AG04449 (cell line): ENCODE measurements around the gene WFDC8.

ENCODE experiments used
- CTCF ChIA-PET: fragments of 350-600 bp; formaldehyde crosslinking; extraction: SDS; loops from one replicate; lab custom pipeline; 2021; ENCODE audit warnings: antibody characterized with exemption; lab: Yijun Ruan, JAX
- POLR2A ChIA-PET: fragments of 400-600, 350-600 bp; formaldehyde crosslinking; extraction: SDS; loops from one replicate; lab custom pipeline; 2020; ENCODE audit warnings: antibody characterized with exemption, inconsistent platforms; lab: Yijun Ruan, JAX
- DNase-seq: peaks from one replicate; pipeline ENCODE4 v3.0.0-alpha.2; 2010; ENCODE audit warnings: low read depth, low spot score
- H3K4me3 ChIP-seq: 2 replicates; pipeline ENCODE4 v1.5.1; 2011; ENCODE audit warnings: low read depth, mild to moderate bottlenecking, control low read depth, low read length
- TF ChIP-seq, protein P1 (sequence below): IDR thresholded peaks from one replicate; pipeline ENCODE4 v1.5.1; 2011; ENCODE audit warnings: mild to moderate bottlenecking, moderate library complexity, low read length, control low read depth, inconsistent platforms; ENCODE audit not compliant: insufficient read depth; ENCODE audit errors: missing control alignments

The WFDC8 gene

DNA sequence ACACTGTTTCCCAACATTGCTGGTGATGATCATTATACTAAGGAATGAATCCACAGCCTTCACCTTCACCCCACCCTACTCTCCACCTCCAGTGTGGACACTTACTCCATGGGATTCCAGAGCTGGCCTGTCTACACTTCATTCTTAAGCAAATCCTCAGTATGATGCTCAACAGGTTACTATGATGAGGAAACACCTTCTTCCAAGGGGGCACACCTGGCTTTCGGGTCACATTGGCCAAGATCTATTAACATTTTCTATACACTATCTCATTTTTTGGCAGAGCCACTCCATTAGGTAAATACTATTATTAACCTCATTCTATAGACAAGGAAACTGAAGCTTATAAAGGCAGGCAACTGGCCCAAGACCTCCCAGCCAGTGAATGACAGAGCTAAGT lies 23.9 kb downstream of the WFDC8 start:
- TF ChIP-seq, protein P1, sequence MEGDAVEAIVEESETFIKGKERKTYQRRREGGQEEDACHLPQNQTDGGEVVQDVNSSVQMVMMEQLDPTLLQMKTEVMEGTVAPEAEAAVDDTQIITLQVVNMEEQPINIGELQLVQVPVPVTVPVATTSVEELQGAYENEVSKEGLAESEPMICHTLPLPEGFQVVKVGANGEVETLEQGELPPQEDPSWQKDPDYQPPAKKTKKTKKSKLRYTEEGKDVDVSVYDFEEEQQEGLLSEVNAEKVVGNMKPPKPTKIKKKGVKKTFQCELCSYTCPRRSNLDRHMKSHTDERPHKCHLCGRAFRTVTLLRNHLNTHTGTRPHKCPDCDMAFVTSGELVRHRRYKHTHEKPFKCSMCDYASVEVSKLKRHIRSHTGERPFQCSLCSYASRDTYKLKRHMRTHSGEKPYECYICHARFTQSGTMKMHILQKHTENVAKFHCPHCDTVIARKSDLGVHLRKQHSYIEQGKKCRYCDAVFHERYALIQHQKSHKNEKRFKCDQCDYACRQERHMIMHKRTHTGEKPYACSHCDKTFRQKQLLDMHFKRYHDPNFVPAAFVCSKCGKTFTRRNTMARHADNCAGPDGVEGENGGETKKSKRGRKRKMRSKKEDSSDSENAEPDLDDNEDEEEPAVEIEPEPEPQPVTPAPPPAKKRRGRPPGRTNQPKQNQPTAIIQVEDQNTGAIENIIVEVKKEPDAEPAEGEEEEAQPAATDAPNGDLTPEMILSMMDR = no peak
- ChIA-PET POLR2A (no interaction called here), CTCF (interaction anchor here (1.1 kb wide), 1 partner anchor 215 kb away, joined by 5 read pairs; no protein-coding TSS in a partner anchor)
- no peak for DNase-seq
- H3K4me3 ChIP-seq = no peak overlapping the region

DNA sequence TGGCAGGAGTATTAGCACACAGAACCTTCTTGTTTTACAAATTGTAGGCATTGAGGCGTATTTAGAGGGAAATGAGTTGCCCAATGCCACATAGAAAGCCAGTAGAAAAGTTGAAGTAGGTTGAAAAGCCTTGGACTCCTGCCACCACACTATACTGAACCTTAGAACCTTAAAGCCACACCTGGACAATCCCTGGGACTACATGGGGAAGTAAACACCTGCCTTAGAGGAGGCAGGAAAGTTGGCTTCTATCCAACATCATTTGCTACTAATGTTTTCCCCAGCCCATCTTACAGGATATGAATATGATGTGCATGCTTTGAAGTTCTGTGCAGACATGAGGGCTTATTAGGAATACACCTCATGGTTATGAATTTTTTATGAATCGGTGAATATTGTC lies 26.6 kb downstream of the WFDC8 start:
- DNase-seq = no peak
- no peak overlapping the region for H3K4me3 ChIP-seq
- TF ChIP-seq, protein P1 = no peak
- ChIA-PET CTCF (interaction anchor here (2.0 to 3.8 kb wide), 2 partner anchors 218 kb away, joined by 8 to 20 read pairs; no protein-coding TSS in a partner anchor), POLR2A (no interaction called here)

DNA sequence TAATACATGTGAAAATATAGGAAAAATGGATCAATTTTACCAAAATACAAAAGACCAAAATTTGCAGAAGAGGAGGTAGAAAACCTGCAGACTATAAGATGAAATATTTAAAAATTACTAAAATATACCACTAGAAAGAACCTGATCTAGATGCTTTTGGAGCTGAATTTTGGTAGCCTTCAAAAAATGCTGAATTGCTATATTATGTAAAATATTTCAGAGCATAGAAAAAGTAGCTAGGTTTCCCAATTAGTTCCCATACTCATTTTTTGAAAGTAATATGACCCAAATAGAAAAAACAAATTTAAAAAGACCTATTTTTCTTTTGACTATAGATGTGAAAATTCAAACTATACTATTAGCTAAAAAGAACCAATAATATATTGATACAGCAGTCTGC lies 28.3 kb downstream of the WFDC8 start:
- TF ChIP-seq, protein P1 = no peak
- ChIA-PET CTCF (interaction anchor here (3.8 kb wide), 1 partner anchor 220 kb away, joined by 20 read pairs; no protein-coding TSS in a partner anchor), POLR2A (no interaction called here)
- no peak overlapping the region for H3K4me3 ChIP-seq
- DNase-seq = no peak

DNA sequence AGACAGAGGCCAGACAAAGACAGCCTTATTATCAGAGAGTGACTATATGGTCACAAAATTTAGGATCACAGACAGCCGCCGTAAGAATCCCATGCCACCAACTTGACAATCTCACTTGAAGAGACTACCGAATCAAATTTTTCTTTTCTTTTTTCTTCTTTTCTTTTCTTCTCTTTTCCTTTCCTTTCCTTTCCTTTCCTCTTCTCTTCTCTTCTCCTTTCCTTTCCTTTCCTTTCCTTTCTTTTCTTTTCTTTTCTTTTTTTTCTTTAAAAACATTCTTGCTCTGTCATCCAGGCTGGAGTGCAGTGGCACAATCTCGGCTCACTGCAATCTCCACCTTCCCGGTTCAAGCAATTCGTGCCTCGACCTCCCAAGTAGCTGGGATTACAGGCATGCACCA lies 30.7 kb downstream of the WFDC8 start:
- TF ChIP-seq, protein P1 = no peak
- no peak overlapping the region for H3K4me3 ChIP-seq

DNA sequence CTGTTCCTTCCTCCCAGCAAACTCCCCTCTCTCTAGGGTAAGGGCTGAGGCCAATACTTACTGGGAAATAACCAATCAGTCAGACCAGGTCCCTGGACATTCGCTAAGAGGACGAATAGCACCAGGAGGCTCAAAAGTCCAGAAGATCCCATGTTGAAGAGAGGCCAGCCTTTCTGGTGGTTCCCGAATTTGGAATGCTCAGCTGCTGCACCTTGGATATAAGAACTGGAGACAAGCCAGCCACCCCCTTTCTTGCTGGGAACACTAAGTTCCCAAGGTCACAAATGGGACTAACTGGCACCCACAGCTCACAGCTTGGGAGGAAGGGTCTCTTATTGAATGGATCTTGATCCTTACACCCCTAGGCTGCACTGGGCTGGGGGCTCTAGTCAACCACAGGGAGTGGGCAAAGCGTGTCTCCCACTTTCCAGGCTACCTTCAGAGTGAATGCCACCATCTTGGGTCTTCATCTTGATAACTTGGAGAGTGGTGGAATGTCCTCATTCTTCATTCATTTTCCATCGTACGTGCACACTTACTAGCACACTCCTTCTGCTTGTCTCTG lies 31.8 kb downstream of the WFDC8 start, which contains the start of gene EPPIN:
TSS of gene EPPIN (minus strand) at position 196 of the 565 bp plus-strand sequence. CDS start at position 152, 44 bp downstream.
- CTCF ChIA-PET = interaction anchor here (2.4 kb wide), 1 partner anchor 224 kb away, joined by 37 read pairs; no protein-coding TSS in a partner anchor
- TF ChIP-seq, protein P1 = no peak
- POLR2A ChIA-PET = no interaction called here

More for the DNA sequence above, 30.7 kb downstream of the WFDC8 start:
- no peak for DNase-seq
- CTCF ChIA-PET = interaction anchor here (2.4 kb wide), 1 partner anchor 223 kb away, joined by 37 read pairs; no protein-coding TSS in a partner anchor
- POLR2A ChIA-PET = no interaction called here

DNA sequence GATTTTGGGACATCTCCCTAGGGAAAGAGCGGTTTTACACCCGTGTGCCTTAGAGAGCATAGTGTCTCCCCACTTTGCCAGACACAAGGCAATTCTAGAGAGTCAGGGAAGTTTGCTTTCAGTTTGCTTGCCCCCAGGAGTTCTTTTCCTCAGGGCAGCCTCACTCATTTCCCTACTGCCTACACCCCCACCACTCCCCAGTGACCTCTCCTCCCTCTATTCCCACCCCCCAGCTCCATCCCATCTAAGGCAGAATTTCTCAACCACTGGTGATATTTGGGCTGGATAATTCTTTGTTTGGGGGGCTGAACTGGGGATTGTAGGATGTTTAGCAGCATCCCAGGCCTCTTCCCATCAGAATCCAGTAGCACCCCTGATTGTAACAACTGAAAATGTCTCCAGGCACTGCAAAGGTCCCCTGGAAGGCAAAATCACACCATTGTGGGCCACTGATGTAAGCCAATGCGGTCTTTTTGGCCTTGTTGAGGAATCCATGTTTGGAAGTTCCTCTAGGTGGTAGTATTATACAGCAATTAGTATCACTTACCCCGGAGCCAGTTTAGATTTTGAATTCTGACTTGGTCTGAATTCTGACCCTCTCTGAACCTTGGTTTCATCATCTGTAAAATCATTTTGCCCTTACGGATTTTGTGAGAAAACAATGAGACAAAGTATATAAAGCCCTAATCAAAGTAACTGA lies 33.2 kb downstream of the WFDC8 start:
- CTCF ChIA-PET = interaction anchor here (2.3 kb wide), 1 partner anchor 224 kb away, joined by 43 read pairs; no protein-coding TSS in a partner anchor
- TF ChIP-seq, protein P1 = no peak
- no peak for DNase-seq
- no peak overlapping the region for H3K4me3 ChIP-seq
- POLR2A ChIA-PET = no interaction called here

More for the DNA sequence above, 31.8 kb downstream of the WFDC8 start, which contains the start of gene EPPIN:
- no peak for DNase-seq
- no peak within 1 kb of the TSS for H3K4me3 ChIP-seq
